GM18873 (cell line): Measurements from ENCODE around the gene TMEM233.

ENCODE experiments used
- ATAC-seq: cut with Tn5 transposase; IDR thresholded peaks from one replicate; pipeline ENCODE4 v1.9.1; 2021; ENCODE audit warnings: mild to moderate bottlenecking, moderate library complexity, moderate number of reproducible peaks; ENCODE audit not compliant: unreplicated experiment, low FRiP score

The TMEM233 gene

DNA sequence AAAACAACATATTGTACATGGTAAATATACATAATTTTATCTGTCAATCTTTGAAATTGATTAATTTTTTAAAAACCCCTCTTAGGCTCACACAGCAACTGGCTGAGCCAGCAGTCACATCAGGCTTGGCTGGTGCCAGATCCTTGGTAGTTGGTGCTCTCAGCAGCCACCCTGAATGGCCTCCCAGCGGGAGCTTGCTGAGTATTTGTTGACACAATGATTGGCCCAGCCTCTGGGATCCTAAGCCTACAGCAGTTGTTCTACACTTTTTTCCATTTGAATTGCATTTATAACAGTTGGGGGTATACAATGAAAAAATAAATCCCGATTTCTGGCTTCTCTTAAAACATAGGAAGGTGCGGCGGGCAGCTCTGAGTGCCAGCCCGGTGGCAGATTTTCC lies 85.5 kb downstream of the TMEM233 start:
- ATAC-seq, result no peak

DNA sequence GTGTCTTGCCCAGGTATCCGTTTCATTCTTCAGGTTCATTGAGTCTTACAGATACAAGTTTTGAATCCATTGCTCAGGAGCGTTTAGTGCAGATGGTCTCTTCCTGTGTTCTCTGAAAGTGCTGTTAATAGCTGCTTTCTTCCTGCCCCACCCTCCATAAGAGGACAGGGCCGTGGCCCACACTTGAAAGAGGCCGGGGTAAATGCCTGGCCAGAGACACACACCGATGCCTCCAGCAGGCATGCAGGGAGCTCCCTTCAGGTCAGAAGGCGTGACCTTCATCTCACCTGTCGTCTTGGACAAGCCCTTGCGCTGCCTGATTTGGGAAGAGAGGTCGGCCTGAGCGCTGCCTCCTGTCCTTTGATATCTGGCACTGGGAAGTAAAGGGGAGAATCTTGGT lies 85.9 kb downstream of the TMEM233 start:
- no peak for ATAC-seq

- no peak for ATAC-seq
Observed at GRCh38 chr12:119681111-119681510, 87.5 kb downstream of the TMEM233 start.

DNA sequence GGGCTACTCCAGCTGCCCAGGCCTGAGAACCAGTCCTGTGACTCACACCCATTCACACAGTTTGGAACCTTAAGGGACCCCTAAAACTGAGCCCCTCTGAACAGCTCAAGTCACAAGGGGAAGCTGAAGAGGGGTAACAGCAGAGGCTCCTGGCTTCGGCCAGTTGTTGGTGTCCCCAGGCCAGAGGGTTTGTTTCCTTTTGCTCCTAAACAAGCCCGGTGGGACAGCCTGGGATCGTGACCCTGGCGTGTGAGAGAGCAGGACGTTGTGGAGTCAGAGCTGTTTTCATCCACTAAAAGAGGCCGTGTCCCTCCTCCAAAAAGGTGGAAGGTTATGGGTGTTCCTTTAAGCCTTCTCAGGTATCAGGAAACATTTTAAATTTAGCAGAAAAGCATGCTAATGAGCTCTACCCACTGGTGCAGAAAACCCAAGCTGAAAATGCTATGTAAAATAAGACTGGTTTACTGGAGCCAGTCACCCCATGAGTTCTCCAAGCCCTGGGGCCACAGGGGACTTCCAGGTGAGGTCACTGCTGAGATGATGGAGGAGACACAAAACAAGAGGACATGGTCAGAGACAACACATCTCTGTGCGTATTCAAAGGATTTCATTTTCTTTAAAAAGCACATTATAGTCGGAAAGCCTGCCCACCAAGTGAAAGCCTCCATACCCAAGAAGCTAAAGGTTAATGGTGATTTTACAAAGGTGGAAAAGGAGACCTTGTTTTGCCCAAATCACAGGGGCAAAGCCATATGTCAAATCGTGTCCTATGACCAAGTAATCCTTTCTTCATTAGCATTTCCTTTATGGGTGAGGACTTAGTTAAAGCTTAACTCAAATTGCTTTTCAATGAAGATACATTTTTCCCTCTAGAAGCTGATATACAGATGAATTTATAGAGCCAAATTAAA lies 88.4 kb downstream of the TMEM233 start:
- peak; percentile 51 for ATAC-seq

GRCh38 chr12:119682639-119683252 lies 89.2 kb downstream of the TMEM233 start:
- ATAC-seq, result no peak

DNA sequence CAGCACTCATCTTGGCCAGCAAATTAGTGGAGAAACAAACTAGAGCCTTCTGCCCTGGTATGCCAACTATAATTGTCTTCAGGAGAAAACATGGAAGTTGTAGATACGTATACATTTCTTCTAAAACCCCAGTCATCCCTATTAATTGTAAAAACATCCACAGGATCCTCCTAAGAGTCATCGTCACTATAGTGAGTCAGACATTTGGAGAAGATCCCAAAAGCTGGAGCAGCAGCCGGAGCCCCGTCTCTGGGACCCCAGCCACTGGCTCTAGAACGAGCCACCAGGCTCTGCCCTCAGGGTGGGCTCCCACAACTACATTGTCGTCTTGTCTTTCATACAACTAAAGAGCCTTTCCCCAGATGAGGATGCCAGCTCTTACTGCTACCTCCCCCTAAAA lies 89.8 kb downstream of the TMEM233 start:
- ATAC-seq, result no peak

DNA sequence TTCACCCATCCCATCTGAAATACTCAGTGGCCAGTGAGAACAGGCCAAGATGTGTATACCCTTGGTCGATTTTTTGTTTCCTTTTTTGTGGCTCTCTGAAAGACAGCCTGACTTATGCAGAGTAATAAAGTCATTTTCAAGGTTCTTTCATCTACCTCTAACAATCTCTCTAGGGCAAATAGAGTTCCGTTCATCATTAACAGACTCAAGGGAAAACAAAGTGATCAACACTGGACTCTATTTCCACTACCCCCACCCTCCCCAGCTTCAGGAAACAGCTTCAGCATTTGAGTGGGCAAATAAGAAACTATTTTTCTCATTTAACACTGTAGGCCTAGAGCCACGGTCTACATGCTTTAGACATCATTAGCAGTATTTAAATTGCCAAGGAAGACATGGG lies 90.2 kb downstream of the TMEM233 start:
- ATAC-seq, result no peak

DNA sequence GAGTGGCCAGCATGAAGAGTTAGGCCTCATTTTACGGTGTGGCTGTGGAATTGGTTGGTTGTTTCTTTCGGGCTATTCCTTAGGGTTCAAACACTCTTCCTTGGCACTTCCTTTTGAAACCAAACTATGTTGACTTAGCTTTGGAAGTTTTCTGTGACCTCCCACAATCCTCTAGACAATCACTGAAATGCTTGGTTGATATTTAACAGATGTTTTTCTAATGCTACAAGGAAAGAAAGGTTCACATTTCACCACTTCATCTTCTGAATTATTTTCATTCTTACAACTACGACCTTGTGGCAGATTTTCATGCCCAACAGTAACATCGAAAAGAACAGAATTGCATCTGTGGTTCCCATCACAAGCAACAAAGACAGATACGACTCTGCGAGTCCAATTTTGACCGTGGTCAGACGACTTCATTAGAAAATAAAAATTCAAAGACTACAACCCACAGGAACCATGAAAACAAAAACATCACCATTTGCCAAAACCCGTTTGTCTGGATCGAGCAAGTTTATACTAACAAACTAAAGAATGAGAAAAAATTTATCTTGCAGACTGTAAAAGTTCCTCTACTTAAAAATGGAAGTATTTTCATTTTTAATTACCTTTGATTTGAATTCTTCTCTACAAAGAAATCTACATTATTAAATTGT lies 91.3 kb downstream of the TMEM233 start:
- no peak for ATAC-seq

DNA sequence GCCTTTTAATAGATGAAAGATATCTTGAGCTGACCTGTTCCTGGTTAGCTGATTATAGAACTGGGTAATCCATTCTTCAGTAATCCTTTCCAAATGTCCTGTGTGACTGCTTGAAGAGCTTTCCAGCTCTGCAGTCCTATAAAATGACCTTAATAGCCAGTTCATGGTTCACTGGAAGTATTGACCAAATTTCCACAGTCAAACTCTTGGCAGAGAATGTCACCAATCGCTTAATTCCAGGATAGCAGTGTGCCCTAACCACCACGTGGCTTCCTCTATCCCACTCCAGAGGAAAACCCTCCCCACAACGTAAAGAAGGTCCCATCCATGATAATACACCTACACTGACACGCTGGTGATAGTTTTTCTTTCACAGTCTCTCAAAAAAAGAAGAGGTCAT lies 91.8 kb downstream of the TMEM233 start:
- no peak for ATAC-seq

GRCh38 chr12:119686355-119686754 lies 92.8 kb downstream of the TMEM233 start:
- ATAC-seq, result no peak

DNA sequence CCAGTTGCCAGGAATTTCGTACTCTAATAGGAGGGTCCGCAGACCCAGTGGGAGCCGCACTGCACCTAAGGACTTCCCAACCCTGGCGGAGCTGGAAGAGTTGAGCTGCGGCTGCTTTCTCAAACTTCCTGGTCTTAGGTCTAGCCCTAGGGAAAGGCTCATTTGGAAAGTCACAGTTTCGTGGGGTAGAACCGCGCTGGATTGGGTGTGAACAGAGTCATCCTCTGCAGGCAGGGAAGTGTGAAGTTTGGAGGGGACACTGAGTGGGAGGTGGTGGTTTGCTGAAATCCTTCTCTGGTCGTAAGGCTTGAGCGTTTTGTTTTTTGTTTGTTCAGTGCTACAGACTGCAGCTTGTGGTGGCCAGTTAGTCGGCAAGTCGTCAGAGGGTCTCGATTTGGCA lies 93.2 kb downstream of the TMEM233 start:
- no peak for ATAC-seq

DNA sequence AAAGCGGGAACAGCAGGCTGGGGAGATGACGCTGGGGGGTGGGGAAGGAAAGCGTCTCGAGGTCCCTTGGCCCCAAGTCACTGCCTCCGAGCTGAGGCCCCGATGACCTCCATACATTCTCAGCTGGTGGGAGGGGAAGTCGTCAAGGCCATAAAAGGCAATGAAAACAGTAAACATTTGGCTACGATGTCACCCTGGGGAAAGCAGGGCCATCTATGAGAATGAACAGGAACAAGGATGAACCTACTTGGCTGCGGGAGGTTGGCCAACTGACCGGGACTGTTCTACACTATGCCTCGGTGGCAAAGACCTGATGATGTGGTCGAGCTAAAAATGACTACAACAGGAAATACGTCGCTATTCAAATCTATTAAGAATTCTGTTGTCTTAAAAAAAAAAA lies 93.8 kb downstream of the TMEM233 start:
- no peak for ATAC-seq

- ATAC-seq, result no peak
Observed at GRCh38 chr12:119687879-119688278, 94.3 kb downstream of the TMEM233 start.

- ATAC-seq, result no peak
Observed at GRCh38 chr12:119689935-119690500, 96.4 kb downstream of the TMEM233 start.

GRCh38 chr12:119691202-119691810 lies 97.7 kb downstream of the TMEM233 start:
- ATAC-seq, result no peak

- ATAC-seq, result no peak
Observed at GRCh38 chr12:119692410-119692809, 98.8 kb downstream of the TMEM233 start.
